Activated T-cell treated with anti-CD3 and anti-CD28 coated beads for 1 hour (primary cell): ENCODE measurements around the gene HGD.
"Not testable (repeated sequence)": the region's sequence is repeated elsewhere in the genome, so short reads cannot be mapped to it uniquely, and the experiment has no call there.

Experiments
- DNase-seq: peaks from one replicate; pipeline ENCODE4 v3.0.0-alpha.2; 2020; ENCODE audit warnings: low read depth

The HGD gene

DNA sequence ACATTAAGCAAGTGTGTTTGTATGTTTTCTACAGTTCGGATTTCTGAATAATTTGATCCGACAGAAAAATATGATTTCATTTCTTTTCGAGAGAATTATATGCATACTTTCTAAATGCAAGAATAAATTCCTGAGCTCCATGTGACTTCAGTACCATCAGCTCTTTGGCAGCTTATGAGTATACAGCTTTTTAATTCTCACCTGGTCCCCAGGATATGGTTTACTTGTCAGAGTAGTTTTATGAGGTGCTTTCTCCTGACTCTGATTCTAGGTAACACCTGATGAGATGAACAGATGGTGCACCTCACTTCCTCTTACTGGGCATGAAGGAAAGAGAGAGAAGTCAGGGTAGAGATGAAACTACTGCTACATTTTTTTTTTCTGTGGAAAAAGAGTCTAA is 3.1 kb downstream of the HGD start:
- DNase-seq = no peak

DNA sequence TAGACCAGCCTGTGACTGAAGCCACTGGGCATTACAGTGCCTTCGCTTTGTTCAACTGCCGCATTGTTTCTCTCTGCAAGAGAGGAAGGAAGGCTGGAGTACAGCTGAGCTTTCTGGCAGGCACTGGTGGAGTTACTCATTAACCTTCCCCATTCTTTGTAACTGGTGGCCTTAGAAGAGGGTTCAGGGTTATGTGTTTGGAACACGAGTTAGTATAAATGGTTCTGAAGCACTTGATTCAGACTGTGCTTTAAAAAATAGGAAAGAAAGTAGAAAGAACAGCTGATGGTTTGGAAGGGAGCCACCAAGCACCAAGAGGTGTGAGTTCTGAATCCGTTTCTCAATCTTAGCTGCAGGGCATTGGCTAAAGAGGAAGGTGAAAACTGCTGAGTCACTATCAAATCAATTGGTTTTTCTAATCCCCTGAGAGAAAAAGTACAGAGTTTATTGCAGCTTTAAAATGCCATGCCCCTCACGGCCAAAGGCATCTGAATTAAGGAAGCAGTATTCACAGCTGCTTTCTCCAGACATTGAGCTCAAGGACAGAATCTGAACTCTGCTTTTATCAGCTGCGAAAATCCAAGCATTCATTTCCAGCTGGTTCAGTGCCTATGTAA is 3.6 kb downstream of the HGD start:
- DNase-seq = no peak

DNA sequence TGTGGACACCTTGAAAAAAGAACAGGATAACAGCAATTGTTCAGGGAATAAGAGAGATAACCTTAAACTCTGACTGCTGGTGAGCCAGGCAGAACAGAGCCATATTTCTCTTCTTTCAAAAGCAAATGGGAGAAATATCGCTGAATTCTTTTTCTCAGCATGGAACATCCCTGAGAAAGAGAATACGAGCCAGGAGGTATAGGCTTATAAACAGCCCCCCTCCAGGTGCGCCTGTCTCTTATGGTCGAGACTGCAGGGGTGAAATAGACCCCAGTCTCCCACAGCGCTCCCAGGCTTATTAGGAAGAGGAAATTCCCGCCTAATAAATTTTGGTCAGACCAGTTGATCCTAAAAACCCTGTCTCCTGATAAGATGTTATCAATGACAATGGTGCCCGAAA is 4.8 kb downstream of the HGD start:
- not testable (repeated sequence) for DNase-seq

DNA sequence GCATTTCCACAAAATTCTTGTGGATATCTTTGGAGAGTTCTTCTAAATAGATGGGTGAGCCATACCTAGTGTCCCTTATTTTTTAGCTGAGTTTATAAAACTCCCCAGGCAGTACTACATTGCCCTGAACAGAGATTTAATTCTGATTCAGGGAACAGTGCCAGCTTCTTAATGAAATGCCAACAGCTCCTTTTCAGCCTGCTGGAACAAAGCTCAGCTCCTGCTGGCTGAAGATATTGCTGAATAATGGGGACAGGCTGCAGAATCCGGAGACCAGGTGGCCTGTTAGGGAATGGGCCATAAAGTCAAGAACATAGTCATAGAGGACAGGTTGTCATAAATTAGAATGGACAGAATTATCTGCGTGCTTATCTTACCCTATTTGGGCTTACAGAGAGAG is 8.9 kb downstream of the HGD start:
- no peak for DNase-seq

DNA sequence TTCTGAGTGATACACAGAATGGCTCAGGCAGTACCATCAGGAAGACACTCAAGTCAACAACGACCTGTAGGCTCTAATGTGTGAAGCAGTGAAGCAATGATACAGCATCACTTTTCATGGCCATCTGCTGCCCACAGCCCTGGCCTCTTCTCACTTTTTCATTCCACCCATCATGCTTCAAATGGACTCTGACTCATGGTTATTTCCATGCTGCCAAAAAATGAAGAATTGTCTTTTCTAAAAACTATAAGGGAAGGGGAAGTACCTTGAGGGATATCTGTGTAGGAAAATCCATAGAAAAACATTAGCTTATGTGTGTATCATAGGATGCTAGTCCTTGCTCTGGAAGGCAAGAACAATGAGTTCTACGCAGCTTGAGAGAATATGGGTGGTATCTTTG is 11.5 kb downstream of the HGD start:
- no peak for DNase-seq

DNA sequence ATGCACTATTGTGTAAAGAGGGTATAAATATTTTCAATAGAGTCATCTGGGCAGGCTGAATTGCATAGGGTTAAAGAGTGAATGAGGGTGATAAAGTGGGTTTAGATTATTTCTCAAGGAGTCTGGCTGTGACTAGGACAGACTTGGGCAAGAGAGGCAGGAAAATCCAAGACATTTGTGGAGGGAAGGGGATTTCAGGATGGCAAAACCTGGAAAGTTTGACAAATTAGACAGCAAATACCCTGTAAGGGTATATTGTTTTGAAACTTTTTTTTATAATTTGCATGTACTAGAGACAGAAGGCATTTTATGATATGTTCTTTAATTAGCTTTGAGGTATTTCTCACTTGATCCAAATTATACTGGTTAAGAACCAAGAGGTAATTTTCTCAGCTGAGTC is 17.1 kb downstream of the HGD start:
- no peak for DNase-seq

DNA sequence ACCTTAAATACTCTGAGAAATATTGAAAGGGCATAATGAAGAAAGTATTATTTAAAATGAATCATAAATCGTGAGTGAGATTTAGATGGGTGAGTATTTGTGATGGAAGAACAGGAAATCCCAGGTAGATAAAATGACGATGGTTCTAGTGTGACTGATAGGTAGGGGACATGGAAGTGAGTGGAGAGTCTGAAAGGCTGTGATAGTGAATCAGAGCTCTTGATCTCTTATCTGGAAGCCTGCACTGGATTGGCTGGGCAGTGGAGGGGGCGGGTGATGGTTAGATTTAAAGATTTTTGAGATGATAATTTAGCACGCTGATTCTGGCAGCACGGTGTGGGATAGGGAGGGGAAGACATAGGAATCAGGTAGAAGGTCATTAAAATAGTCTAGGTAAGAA is 20.1 kb downstream of the HGD start:
- no peak for DNase-seq

DNA sequence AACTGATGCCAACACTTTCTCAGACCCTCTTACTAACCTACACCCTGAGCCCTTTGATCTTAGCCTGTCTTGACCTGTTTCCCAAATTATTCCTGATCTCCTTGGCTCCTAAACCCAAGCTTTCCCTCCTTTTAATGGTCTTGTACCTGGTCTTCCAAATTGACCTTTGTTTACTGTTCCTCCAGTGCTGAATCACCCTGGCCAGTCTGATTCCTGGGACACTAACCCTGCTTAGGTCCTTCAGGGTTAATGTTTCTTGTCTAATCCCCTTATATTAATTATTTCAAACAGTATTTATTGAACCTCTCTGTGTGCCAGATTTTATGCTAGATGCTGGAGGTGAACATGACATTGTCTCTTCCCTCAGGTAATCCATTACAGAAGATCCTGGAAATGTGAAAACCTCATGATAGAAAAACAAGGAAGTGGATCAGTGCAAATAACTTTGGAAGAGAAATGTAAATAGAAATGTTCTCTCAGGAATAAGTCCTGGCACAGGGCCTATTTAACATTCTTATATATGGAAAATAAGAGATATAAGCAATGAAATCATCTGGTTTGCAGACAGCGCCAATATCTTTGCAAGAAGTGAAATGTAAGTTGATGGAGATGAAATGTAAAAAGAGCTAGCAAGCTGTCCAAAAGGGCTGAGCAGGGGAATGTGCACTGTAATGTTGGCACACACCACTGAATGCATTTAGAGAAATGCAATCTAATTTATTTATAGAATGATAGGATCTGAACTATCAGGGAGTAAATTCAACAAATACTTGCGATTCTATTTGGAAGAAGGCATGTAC is 20.7 kb downstream of the HGD start:
- no peak for DNase-seq

DNA sequence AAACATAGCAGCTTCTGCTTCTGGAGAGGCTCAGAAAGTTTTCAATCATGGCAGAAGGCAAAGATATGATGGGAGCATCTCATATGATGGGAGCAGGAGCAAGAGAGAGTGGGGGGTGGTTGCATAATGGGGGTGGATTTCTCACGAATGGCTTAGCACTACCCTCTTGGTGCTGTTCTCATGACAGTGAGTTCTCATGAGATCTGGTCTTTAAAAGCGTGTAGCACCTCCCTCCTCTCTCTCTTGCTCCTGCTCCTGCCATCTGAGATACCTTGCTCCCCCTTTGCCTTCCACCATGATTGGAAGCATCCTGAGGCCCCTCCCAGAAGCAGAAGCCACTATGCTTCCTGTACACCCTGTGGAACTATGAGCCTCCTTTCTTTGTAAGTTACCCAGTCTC is 22.2 kb downstream of the HGD start:
- no peak for DNase-seq

DNA sequence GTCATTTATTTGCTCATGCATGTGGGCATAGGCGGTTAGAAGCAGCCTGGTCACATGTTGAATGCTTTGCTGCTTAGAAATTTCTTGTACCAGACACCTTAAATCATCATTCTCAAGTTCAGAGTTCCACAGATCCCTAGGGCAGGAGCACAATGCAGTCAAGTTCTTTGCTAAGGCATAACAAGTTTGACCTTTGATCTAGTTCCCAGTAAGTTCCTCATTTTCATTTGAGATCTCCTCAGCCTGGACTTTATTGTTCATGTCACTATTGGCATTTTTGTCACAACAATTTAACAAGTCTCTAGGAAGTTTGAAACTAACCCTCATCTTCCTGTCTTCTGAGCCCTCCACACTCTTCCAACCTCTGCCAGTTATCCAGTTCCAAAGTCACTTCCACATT is 22.8 kb downstream of the HGD start:
- no peak for DNase-seq

DNA sequence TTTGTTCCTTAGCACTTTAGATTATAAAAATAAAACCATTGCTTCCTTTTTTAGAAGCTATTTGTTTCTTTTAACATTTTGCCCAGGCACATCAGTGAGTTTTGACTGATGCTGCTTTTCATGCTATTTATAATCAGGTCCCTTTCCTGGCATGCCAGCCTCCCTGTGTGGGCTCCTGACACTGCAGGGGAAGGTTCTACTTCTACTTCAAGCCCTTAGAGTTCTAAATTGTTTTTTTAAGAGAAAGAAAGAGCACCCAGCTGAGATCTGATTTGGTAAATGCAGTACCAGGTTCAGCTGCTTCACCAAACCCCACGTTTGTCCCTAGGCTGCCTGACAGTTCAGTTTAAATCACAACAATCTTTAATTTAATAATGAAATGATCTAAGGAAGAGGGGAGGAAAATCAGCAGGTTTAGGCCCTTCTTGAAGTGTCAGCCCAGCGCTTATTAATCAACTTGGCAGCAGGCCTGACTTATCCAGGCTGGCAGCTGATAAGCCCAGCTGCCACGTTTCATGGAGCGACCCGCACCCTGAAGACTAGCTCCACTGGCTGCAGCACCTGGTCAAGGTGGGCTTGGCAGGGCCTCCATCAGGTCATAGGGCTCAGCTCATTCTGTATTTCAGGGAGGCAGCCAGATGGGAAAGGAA is 29.0 kb downstream of the HGD start:
- DNase-seq = no peak

DNA sequence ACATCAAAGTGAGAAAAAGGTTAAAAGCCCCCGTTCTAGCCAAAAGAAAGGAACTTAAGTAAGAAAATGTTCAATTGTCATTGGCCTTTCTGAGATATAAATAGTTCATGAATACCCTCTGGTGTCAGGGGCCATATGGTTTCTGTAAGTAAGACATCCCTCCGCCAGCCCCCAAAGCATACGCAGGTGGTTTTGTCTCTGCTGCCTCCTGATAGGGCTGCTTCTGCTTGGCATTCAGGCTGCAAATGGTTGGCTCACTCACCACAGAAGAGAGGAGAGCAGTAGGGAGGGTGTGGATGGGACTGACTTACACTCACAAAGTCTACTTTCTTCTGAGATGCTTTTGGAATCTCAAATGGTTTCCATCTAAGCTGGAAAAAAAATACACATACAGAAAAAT is 29.8 kb downstream of the HGD start:
- no peak for DNase-seq

DNA sequence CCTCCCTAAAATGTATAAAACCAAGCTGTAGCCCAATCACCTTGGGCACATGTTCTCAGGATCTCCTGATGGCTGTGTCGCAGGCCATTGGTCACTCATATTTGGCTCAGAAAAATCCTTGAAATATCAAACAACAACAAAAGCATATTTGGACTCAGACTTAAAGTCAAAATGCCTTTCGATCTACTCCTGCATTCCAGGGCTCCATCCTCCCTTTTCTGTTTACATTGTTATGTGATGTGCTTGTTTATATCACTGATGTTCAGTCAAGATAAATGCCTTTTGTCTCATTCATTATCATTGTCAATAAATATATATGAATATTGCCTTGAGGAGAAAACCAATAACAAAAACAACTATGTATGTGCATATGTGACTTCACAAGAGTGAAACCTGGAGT is 31.7 kb downstream of the HGD start:
- DNase-seq = no peak

DNA sequence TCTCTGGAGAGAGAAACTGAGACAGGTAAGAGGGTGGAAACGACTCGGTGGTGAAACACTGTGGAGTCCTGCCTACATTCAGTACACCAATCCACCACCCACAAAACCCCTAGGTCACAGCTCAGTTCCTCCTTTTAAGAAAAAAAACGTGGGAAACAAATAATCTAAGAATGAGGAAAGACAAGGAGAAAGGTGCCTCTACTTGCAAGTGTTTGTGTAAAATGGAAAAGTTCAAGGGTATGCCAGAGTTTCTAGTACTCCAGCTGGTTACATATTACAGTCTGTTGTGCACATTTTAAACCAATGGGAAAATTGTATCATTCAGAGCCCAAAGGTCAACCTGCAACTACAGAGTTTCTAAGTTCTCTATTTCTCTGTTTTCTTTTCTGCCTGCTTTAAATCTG is 32.2 kb downstream of the HGD start:
- DNase-seq = no peak

DNA sequence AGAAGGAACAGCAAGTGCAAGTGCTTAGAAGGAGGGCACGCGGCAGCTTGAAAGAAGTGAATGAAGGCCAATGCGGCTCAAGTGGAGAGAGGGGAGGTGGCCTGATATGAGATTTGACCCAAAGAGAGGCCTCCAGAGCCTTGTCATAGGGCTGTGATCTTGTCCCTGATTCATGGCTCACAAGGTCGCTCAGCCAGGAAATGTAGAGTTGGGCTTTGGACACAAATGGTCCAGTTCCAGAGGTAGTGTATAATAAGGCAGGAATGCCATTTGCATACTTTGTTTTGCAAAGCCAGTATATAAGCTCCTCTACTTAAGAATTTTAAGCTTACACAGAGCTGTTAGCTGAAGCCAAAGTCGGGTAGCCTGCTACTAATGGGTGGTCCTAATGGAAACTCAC is 33.7 kb downstream of the HGD start:
- DNase-seq = no peak

DNA sequence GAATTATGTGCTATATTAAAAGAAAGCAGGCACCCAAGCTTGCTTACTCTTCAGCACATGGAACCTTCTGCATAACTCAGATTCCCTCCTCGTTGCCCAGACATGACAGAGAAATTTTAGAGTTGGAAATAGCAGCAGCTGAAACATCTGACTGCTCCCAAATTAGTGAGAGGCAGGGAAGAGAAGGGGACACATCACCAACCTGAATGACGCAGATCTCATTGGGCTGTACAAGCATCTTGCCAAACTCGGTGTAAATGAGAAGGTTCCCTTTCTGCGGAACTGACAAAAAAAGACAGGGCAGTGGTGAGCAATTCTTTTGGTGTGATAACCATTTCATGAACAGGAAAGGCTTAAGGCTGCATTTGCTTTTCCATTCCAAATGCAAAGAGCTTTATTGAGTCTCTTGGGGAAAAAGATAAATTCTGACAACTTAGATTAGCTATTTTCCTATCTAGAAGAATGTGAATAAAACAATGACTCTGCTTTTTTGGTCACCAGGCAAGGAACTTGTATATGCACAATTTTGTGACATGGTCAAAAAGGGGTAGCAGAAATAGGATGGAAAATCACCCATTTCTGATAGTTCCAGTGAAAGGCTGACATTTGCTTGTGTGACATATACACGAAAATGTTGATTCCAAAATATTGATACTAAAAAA is 35.1 kb downstream of the HGD start:
- no peak for DNase-seq

DNA sequence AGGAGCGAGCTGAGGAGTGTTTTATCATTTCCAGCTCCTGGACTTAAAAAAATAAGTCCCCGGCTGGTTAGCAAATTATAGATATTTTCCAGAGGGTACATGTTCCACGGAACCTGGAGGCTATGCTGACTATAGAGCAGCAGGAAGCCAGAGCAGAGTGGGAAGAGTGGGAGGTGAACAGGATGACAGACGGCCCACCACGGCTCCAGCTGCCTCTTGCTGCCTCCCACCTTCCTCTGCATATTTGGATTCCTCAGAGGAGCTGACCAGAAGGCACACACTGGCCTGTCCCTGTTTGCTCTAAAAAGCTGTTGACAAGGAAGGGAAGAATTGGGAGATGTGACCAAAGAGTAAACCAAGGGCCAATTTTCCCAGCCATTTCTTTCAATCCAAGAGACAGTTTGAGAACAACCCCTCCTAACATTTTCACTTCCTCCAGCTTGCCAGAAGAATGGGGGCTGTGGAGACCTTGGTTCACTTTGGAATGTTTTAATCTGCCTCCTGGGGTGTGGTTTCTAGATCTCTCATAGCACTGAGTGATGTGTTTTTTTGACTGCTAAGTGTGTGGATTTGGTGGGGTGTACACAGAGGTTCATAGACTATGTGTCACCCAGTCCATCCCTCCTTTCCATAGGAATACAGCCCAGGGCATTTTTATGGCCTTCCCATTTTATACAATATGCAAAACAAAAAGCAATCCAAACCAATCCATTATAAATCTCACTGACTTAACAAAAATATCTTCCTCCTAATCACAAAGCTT is 36.8 kb downstream of the HGD start:
- DNase-seq = no peak

DNA sequence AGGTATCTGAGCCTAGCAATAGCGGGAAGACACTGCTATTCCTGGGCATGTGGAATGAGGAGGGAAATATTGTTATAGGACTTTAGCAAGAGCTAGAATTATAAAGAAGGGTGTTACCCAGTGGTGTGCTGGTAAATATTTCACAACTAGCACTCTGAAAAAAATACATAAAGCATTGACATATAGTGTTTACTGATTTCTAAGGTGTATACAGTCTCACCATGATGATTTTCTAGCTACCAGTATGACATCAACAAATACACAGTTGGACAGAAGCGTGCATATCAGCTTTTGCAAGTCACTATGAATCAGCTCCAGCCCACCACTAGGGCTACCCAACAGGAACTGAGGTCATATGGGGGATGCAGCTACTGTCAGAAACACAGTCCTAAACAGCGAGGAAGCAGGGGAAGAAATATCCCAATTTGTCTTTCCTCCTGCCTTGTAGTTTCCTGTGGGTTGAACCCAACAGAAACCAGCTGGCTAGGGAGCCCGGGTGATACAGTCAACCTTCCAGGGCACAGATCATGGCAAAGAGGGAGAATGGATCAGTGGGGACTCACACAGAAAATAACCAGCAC is 39.6 kb downstream of the HGD start:
- DNase-seq = no peak

DNA sequence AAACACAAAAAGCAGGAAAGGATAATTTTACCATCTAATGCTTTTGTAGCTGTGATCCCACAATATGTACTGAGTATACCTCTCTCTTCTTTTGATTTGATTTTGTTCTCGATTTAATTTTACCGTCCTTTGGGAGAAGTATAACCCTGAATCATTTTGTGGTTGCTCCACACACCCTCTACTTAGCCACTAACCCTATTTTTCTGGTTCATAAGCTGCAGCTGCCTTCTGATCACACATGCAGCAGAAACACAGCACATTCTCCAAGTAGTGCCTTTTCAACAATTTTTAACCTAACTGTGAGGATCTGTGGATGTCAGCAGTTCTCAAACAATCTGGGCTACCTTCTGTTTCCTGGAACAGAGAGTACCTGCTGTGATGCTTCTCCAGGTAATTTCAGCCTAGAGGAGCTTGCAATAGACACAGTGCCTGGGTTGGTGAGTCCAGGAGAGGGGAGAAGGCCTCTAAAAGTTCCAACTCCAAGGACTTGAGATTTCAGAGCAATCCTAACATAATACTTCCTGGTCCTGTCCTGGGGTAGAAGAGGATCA is 40.3 kb downstream of the HGD start:
- no peak for DNase-seq

DNA sequence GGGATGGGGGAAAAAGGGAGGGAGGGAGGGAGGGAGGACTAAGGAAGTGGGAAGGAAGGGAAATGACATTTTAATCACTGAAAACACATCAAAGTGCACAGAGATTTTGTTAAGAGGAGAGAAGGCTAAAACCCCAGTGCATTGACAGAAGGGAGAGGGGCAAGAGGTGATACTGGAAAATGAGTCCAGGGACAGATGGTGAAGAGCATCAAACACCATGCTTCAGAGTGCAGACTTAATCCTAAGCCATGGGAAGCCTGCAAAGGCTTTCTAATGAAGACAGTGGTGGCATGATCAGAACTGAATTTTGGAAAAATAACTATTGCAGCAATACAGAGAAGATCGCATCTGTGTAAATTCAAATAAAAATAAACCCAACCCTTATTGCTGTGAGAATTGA is 41.8 kb downstream of the HGD start:
- no peak for DNase-seq

DNA sequence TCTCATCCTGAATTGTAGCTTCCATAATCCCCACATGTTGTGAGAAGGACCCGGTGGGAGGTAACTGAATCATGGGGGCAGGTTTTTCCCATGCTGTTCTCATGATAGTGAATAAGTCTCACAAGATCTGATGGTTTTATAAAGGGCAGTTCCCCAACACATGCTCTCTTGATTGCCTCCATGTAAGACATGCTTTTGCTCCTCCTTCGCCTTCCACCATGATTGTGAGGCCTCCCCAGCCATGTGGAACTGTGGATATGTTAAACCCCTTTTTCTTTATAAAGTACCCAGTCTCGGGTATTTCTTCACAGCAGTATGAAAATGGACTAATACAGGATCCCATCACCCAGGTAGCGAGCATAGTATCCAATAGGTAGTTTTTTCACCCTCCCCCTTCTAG is 43.2 kb downstream of the HGD start:
- DNase-seq = not testable (repeated sequence)
